ENCODE measurements around the gene P2RY8.

The P2RY8 gene

DNA sequence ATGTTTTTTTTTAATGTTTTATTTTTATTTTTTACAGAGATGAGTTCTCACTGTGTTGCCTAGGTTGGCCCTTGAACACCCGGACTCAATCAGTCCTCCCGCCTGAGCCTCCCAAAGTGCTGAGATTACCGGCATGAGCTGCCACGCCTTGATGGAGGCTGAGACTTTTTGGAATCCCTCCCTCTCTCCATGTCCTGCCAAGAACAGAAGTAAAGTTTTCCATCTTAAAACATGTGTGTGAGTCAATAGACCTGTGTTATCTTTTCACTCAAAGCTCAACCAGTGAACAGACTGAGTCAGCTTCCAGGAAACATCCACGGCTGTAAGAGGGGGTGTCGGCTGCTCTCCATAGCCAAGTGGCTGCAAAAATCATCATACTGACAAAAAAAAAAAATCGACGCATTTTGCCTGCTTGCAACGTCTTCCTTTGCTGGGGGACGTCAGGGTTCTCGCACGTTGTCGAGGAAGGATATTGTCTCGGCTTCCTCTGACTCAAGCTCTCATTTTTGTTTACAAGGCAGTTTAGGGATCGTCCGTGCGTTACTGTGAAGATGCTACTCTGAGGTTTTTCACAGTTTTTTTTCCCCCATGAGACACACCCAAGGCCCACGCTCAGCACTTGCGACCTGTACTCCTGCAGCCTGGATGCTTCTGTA, 74.3 kb downstream of the P2RY8 start:
- peak; percentile 88 for DNase-seq

DNA sequence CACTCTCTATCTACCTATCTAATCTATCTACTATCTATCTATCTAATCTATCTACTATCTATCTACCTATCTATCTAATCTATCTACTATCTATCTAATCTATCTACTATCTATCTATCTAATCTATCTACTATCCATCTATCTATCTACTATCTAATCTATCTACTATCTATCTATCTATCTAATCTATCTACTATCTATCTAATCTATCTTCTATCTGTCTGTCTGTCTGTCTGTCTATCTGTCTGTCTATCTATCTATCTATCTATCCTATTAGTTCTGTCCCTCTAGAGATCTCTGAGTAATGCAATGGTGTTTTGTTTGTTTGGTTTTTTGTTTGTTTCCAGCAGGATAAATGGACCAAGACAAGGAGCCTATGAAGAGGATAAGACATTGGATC, 74.9 kb downstream of the P2RY8 start:
- DNase-seq: no peak

DNA sequence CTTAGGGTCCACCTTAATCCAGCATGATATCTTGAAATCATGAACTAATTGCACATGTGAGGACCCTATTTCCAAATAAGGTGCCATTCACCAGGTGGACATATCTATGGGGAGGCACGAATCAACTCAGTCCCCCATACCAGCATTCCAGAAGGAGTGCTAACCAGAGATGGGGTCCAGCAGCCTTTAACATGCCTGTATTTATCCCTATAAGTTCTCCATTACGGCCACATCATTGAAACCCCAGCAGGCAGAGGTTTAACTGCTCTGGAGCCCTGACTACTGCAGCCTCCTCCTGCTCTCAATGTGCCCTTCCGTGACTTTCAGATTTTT, 81.1 kb downstream of the P2RY8 start:
- DNase-seq: no peak

DNA sequence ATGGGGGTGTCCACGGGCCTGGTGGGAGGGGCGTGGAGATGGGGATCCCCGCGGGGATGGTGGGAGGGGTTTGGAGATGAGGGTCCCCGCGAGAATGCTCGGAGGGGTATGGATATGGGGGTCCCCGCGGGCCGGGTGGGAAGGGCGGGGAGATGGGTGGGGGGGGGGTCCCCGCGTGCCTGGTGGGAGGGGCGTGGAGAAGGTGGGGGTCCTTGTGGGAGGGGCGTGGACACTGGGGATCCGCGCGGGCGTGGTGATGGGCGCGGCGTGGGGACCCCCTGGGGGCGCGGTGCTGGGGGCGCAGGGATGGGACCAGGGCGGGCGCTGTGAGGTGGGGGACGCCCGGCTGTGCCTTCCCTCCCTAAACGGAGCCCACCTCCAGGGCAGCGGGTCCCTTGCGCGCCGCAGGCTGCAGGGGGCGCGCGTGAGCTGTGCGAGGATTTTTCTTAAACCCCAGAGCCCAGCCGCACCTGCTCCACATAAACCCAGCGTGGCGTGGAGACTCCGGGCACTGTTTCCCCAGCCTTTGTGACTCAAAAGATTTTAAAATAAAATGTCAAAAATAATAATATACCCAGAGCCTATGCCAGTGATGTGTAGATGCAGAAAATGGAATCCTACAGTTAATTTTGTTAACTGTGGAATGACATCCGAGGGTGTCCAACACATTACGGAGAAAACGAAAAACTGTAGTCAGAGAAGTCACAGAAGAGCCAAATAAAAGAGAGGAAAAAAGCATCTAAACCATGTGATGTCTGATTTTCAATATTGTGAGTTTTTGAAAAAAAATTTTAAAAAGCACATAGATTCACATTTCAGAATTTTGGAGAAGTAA, 82.8 kb downstream of the P2RY8 start:
- DNase-seq: peak; percentile 96

DNA sequence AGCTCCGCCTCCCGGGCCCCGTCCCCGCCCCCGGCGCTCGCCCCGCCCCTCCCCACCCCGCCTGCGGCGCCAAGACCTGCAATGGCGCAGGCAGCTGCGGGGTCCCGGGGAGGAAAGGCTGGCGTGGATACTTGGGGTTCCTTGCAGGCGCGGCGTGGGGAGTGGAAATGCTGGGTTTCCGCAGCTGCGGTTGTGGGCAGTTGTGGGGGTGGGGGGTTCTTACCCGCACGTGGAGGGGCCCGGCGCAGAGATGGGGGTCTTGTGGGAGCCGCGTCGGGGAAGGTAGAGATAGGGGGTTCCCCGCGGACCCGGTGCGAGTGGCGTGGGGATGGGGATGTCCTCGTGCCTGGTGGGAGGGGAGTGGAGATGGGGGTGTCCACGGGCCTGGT, 83.6 kb downstream of the P2RY8 start:
- peak; percentile 91 for DNase-seq

DNA sequence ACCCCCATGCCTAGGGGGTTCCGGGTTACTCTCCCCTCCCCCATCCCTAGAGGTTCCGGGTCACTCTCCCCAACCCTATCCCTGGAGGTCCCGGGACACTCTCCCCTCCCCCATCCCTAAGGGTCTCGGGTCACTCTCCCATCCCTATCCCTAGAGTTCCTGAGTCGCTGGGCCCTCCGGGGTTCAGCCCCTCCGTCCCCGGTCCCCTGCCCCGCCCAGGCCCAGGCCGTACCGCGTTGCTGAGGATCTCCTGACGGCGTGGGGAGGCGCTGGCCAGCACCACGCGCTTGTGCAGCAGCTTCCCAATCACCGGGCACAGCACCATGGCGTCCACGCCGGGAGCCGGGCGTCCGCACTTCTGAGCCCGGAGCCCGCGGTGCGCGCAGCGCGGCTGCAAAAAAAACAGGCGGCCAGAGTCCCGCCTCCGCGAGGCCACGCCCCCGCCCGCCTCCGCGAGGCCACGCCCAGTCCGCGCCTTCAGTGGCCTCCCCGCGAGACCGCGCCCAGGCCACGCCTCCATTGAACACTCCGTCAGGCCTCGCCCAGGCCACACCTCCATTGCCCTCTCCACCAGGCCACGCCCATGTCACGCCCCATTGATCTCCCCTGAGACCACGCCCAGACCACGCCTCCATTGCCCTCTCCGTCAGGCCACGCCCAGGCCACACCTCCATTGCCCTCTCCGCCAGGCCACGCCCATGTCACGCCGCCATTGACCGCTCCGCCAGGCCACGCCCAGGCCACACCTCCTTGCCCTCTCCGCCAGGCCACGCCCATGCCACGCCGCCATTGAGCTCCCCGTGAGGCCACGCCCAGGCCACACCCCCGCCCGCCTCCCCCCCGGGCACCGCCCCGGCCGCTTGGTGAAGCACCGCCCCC, 84.2 kb downstream of the P2RY8 start, which contains the start of gene ASMTL:
ASMTL (minus strand) TSS at position 394 of the 879 bp plus-strand sequence; CDS start at position 325, 69 bp downstream.
- DNase-seq: peak; percentile 100

DNA sequence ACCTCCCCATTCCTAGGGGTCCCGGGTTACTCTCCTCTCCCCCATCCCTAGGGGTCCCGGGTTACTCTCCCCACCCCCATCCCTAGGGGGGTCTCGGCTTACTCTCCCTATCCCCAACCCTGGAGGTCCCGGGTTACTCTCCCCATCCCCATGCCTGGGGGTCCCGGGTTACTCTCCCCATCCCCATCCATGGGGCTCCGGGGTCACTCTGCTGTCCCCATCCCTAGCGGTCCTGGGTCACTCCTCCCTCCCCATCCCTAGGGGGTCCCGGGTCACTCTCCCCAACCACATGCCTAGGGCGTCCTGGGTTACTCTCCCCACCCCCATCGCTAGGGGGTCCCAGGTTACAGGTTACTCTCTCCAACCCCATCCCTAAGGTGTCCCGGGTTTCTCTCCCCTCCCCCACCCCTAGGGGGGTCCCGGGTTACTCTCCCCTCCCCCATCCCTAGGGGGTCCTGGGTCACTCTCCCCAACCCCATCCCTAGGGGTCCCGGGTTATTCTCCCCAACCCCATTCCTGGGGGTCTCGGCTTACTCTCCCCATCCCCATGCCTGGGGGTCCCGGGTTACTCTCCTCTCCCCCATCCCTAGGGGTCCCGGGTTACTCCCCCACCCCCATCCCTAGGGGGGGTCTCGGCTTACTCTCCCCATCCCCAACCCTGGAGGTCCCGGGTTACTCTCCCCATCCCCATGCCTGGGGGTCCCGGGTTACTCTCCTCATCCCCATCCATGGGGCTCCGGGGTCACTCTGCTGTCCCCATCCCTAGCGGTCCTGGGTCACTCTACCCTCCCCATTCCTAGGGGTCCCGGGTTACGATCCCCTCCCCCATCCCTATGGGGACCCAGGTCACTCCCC, 85.1 kb downstream of the P2RY8 start:
- peak; percentile 65 for DNase-seq

DNA sequence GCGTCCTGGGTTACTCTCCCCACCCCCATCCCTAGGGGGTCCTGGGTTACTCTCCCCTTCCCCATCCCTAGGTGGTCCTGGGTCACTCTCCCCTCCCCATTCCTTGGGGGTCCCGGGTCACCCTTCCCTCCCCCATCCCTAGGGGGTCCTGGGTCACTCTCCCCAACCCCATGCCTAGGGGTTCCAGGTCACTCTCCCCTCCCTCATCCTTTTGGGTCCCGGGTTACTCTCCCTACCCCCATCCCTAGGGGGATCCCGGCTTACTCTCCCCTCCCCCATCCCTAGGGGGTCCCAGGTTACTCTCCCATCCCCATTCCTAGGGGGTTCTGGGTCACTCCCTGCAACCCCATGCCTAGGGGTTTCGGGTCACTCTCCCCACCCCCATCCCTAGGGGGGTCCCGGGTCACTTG, 85.7 kb downstream of the P2RY8 start:
- peak; percentile 53 for DNase-seq

DNA sequence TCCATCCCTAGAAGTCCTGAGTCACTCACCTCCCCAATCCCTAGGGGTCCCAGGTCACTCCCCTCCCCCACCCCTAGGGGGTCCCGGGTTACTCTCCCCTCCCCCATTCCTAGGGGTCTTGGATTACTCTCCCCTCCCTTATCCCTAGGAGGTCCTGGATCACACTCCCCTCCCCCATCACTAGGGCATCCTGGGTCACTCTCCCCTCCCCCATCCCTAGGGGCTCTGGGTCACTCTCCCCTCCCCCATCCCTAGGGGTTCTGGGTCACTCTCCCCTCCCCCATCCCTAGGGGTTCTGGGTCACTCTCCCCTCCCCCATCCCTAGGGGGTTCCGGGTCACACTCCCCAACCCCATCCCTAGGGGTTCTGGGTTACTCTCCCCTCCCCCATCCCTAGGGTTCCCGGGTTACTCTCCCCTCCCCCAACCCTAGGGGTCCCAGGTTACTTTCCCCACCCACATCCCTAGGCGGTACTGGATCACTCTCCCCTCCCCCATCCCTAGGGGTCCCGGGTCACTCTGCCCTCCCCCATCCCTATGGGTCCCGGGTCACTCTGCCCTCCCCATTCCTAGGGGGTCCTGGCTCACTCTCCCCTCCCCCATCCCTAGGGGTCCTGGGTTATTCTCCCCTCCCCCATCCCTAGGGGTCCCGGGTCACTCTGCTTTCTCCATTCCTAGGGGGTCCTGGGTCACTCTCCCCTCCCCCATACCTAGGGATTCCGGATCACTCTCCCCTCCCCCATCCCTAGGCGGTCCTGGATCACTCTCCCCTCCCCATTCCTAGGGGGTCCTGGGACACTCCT, 86.4 kb downstream of the P2RY8 start:
- peak; percentile 62 for DNase-seq

DNA sequence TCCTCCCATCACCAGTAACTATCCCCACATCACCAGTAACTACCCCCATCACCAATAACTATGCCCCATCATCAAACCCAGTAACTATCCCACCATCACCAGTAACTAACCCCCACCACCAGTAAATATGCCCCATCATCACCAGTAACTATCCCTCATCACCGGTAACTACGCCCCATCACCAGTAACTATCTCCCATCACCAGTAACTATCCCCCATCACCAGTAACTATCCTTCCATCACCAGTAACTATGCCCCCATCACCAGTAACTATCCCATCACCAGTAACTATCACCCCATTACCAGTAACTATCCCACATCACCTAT, 87.2 kb downstream of the P2RY8 start:
- DNase-seq: peak; percentile 9

DNA sequence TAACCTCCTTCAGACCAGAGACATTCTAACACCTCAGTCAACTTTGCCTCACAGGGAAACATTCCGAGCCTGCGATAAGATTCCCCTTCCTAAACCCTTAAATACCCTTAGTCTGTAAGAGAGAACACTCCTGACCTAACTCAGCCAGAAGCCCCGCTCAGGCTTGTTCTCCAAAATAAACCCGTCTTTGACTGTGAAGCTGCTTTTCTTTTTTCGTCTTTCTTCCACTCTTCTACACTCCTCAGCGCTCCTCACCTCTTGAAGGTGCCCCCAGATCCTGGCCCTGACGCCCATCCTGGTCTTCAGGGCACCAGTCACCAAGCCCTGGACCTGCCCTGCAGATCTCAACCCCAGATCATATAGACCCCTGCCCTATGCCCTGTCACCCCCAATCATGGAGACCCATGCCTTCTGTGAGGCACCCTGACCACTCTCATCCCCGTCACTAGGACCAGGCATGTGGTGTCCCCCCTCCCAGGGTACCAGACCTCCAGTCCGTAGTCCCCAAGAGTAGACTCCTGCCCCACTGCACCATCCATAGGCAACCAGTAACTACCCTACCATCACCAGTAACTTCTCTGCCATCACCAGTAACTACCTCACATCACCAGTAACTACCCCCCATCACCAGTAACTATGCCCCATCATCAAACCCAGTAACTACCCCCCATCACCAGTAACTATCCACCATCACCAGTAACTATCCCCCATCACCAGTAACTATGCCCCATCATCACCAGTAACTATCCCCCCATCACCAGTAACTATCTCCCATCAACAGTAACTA, 87.8 kb downstream of the P2RY8 start:
- peak; percentile 59 for DNase-seq

DNA sequence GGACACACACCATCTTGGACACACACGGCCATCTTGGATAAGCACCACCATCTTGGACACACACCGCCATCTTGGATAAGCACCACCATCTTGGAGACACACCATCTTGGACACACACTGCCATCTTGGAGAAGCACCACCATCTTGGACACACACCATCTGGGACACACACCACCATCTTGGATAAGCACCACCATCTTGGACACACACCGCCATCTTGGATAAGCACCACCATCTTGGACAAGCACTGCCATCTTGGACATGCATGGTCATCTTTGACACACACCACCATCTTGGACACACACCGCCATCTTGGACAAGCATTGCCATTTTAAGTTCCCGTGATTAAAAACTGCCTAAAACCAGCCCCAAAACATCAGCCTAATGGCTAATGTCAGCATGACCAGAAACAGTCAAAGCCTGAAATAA, 88.4 kb downstream of the P2RY8 start:
- DNase-seq: peak; percentile 30

DNA sequence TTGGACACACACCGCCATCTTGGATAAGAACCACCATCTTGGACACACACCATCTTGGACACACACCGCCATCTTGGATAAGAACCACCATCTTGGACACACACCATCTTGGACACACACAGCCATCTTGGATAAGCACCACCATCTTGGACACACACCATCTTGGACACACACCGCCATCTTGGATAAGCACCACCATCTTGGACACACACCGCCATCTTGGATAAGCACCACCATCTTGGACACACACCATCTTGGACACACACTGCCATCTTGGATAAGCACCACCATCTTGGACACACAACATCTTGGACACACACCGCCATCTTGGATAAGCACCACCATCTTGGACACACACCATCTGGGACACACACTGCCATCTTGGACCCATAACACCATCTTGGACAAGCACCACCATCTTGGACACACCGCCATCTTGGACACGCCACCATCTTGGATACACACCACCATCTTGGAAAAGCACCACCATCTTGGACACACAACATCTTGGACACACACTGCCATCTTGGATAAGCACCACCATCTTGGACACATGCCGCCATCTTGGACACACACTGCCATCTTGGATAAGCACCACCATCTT, 88.9 kb downstream of the P2RY8 start:
- DNase-seq: peak; percentile 57

DNA sequence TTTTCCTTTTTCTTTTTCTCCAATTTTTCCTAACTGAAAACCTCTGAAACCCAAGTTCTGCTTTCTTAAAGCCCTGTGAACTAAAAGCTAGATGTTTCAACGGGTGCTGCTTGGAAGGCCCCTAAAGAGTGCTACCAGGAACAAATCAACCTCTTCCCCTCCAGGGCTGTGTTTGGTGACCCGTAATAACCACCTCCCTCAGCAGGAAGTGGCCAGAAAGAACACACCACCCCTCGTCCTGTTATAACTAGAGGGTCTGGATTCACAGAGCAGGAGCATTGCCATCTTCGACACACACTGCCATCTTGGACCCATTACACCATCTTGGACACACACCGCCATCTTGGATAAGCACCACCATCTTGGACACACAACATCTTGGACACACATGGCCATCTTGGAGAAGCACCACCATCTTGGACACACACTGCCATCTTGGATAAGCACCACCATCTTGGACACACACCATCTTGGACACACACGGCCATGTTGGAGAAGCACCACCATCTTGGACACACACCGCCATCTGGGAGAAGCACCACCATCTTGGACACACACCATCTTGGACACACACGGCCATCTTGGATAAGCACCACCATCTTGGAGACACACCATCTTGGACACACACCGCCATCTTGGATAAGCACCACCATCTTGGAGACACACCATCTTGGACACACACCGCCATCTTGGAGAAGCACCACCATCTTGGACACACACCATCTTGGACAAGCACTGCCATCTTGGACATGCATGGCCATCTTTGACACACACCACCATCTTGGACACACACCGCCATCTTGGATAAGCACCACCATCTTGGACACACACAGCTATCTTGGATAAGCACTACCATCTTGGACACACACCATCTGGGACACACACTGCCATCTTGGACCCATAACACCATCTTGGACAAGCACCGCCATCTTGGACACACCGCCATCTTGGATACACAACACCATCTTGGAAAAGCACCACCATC, 89.7 kb downstream of the P2RY8 start:
- DNase-seq: peak; percentile 52

DNA sequence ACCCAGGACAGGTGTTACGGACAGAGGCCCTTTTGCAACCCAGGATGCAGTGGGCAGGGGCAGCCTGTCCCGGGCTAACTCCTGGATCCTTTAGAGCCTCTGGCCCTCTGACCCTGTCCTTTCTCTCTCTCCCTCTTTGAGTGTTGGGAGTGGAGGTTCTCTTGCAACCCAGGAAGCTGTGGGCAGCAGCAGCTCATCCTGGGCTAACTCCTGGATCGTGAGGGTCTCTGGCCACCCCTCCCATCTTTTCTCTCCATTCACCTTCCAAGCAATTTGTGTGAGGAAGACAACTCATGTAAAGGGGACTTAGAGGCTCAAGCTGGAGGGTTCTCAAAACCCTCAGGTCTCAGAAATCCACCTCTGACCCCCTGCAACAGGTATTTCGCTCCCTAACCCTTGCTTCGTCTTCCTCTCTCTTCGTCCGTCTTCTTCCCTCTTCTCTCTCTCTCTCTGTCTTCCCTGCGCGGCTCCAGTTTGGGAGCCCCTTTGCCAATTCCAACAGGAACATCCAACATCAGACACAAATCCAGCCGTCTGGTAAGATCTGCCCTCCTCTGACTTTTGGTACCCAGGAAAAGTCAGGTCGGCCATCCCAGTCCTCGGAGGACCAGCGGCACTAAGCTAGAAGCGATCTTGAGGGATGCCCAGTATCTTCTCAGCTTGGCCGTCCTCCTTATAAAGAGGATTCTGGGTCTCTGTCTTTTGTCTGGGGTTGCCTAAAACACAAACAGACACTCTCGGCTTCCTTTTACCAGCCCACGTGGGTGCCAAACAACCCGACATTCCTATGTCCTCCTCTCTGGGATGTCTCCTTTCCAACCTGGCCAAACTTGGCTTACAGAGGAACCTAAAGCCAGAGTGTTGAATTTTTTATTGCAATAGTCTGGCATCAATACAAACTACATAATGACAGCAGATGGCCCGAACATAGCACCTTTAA, 92.2 kb downstream of the P2RY8 start:
- DNase-seq: peak; percentile 8

DNA sequence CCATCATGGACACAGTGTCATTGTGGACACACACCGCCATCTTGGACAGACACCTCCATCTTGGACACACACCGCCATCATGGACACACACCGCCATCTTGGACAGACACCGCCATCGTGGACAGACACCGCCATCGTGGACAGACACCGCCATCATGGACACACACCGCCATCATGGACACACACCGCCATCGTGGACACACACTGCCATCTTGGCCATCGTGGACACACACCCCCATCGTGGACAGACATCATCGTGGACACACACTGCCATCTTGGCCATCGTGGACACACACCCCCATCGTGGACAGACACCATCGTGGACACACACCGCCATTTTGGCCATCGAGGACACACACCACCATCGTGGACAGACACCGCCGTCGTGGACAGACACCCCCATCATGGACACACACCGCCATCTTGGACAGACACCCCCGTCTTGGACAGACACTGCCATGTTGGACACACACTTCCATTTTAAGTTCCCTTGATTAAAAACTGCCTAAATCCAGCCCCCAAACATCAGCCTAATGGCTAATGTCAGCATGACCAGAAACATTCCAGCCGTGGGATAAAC, 93.4 kb downstream of the P2RY8 start:
- DNase-seq: peak; percentile 49

DNA sequence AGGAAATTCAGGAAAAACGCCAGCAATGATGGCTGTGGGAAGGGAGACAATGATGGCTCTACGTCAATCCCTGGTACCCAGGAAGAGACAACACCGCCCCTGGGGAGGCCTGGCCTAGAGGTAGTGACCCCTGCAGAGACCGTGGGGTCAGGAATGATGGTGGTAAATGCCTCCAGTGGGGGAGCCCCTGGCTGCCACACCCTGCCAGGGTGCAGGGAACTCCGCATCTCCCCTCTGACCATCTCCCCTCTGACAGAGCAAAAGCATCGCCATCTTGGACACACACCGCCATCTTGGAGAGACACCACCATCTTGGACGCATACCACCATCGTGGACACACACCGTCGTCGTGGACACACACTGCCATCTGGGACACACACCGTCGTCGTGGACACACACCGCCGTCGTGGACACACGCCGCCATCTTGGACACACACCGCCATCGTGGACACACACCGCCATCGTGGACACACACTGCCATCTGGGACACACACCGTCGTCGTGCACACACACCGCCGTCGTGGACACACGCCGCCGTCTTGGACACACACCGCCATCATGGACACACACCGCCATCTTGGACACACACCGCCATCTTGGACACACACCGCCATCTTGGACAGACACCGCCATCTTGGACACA, 94.1 kb downstream of the P2RY8 start:
- DNase-seq: peak; percentile 45

Measured in activated effector memory CD4-positive, alpha-beta T cell treated with anti-CD3 and anti-CD28 coated beads, Interleukin-2, amount 50 U/mL, for 16 hours (primary cell).